Uterus (tissue), 4 donors: Measurements from ENCODE around the gene RNF166. TPM values are rescaled to one million over a fixed set of nuclear protein-coding genes. Genes with fewer than 3 reads are reported as not detected.

Experiments used
- DNase-seq, 2 donors: peaks; one replicate each; pipeline ENCODE4 v3.0.0-alpha.2; 2019 to 2020
- H3K27ac ChIP-seq, 2 donors: fragments of 200-600 bp; sonication (generic); 1 replicate in 1 of 2; 2 replicates in 1 of 2; pipeline ENCODE4 v1.5.1; 2016 to 2018
- H3K27me3 ChIP-seq, 2 donors: fragments of 200-600 bp; sonication (generic); one replicate each; pipeline ENCODE4 v1.5.1; 2018 to 2019; ENCODE audit warnings: control low read depth in 1 of 2
- H3K36me3 ChIP-seq, 2 donors: fragments of 200-600 bp; sonication (generic); one replicate each; pipeline ENCODE4 v1.5.1; 2019; ENCODE audit warnings: control low read depth in 1 of 2
- H3K4me1 ChIP-seq, 2 donors: fragments of 200-600 bp; sonication (generic); one replicate each; pipeline ENCODE4 v1.5.1; 2018 to 2019; ENCODE audit warnings: control low read depth in 1 of 2
- H3K4me3 ChIP-seq, 2 donors: fragments of 200-600 bp; sonication (generic); 1 replicate in 1 of 2; 2 replicates in 1 of 2; pipeline ENCODE4 v1.5.1; 2018 to 2019; ENCODE audit warnings: mild to moderate bottlenecking in 1 of 2
- H3K9me3 ChIP-seq, 2 donors: fragments of 200-600 bp; sonication (generic); one replicate each; pipeline ENCODE4 v1.5.1; 2019; ENCODE audit warnings: control low read depth in 1 of 2
- CTCF ChIP-seq, 4 experiments: fragments of 200-600 bp in 2 of 4; fragments of 450-650 bp in 2 of 4; sonication (generic) in 2 of 4; IDR thresholded peaks; one replicate each; pipeline ENCODE4 v1.5.1; 2016 to 2019; ENCODE audit warnings: antibody characterized with exemption in 4 of 4, mild to moderate bottlenecking in 2 of 4, moderate library complexity in 1 of 4
- POLR2A ChIP-seq, 2 donors: fragments of 450-650 bp; IDR thresholded peaks; one replicate each; pipeline ENCODE4 v1.6.1; 2016; ENCODE audit warnings: antibody characterized with exemption in 2 of 2, mild to moderate bottlenecking in 1 of 2, moderate library complexity in 1 of 2
- intact Hi-C: fragments of 100-400 bp; cut with DNase I; formaldehyde crosslinking; loops from one replicate; pipeline ENCODE4 v1.15.1; 2023; ENCODE audit warnings: low total_unique reads
- total RNA-seq, 4 donors: library from RNA; depleted of rRNA in 3 of 4; stranded (reverse); fragments of >200 nt in 3 of 4; gene quantifications; one replicate each; pipeline versions ENCODE4 v1.1.0 to v1.2.4, GENCODE V29; 2014 to 2023
- donor health status: DM: yes; HTN: yes; CAD: no.

Gene RNF166
- total RNA-seq, 4 donors from 2014 or later, result 14.2 to 33.2 (median 20.0) TPM

- no peak for DNase-seq
- H3K27me3 ChIP-seq, result no peaks in the 10 kb centered on the region
- intact Hi-C loops, result no loop called here
- H3K9me3 ChIP-seq, result no peaks in the 10 kb centered on the region
- H3K36me3 ChIP-seq, result no peaks in the 10 kb centered on the region
- H3K4me1 ChIP-seq, result peaks cover 0 to 4% of the 10 kb centered on the region in 2 donors
- H3K27ac ChIP-seq, result no peak overlapping the region
- TF ChIP-seq CTCF (IDR thresholded peaks at IDR 0.05), result no peak
- TF ChIP-seq POLR2A (IDR thresholded peaks at IDR 0.05), result no peak
- H3K4me3 ChIP-seq, result no peak overlapping the region
These were observed 47.5 kb downstream of the RNF166 start for GRCh38 chr16:88658714-88659113.

- DNase-seq, result no peak
- TF ChIP-seq POLR2A (IDR thresholded peaks at IDR 0.05) (no peak), CTCF (IDR thresholded peaks at IDR 0.05) (no peak)
- Histone ChIP-seq H3K4me3 (no peak overlapping the region), H3K4me1 (peaks cover 0 to 4% of the 10 kb centered on the region in 2 donors), H3K9me3 (no peaks in the 10 kb centered on the region), H3K27me3 (no peaks in the 10 kb centered on the region), H3K36me3 (no peaks in the 10 kb centered on the region), H3K27ac (no peak overlapping the region)
- intact Hi-C loops, result no loop called here
These were observed 48.8 kb downstream of the RNF166 start for GRCh38 chr16:88657371-88657770.

- H3K27me3 ChIP-seq, result no peaks in the 10 kb centered on the region
- TF ChIP-seq POLR2A (IDR thresholded peaks at IDR 0.05) (no peak), CTCF (IDR thresholded peaks at IDR 0.05) (no peak)
- H3K4me1 ChIP-seq, result no peaks in the 10 kb centered on the region
- H3K36me3 ChIP-seq, result no peaks in the 10 kb centered on the region
- no peak overlapping the region for H3K27ac ChIP-seq
- no peak for DNase-seq
- no peak overlapping the region for H3K4me3 ChIP-seq
- intact Hi-C loops, result no loop called here
- no peaks in the 10 kb centered on the region for H3K9me3 ChIP-seq
These were observed 49.8 kb downstream of the RNF166 start for GRCh38 chr16:88656291-88656980.

- Histone ChIP-seq H3K9me3 (no peaks in the 10 kb centered on the region), H3K27me3 (no peaks in the 10 kb centered on the region), H3K4me3 (no peak overlapping the region), H3K27ac (no peak overlapping the region), H3K4me1 (no peaks in the 10 kb centered on the region), H3K36me3 (no peaks in the 10 kb centered on the region)
- intact Hi-C loops, result no loop called here
- TF ChIP-seq POLR2A (IDR thresholded peaks at IDR 0.05) (no peak), CTCF (IDR thresholded peaks at IDR 0.05) (no peak)
- no peak for DNase-seq
These were observed 50.4 kb downstream of the RNF166 start for GRCh38 chr16:88655733-88656281.

- Histone ChIP-seq H3K27ac (no peak overlapping the region), H3K36me3 (no peaks in the 10 kb centered on the region), H3K4me3 (no peak overlapping the region), H3K9me3 (no peaks in the 10 kb centered on the region), H3K4me1 (no peaks in the 10 kb centered on the region), H3K27me3 (no peaks in the 10 kb centered on the region)
- DNase-seq, result no peak
- TF ChIP-seq POLR2A (IDR thresholded peaks at IDR 0.05) (no peak), CTCF (IDR thresholded peaks at IDR 0.05) (no peak)
- intact Hi-C loops, result no loop called here
These were observed 51.0 kb downstream of the RNF166 start for GRCh38 chr16:88655053-88655732.
